GM23248 (cell line): Measurements from ENCODE around the gene ASCL5. TPM values are rescaled to one million over a fixed set of nuclear protein-coding genes. Genes with fewer than 3 reads are reported as not detected.

Source experiments
- DNase-seq: peaks from one replicate; pipeline ENCODE4 v3.0.0-alpha.2; 2015
- H2AFZ ChIP-seq: fragments of 200-600 bp; sonication (generic); 2 replicates; pipeline ENCODE4 v1.6.1; 2016; ENCODE audit warnings: antibody characterized with exemption
- H3F3A ChIP-seq: fragments of 200-600 bp; sonication (generic); 2 replicates; pipeline ENCODE4 v1.6.1; 2016; ENCODE audit warnings: mild to moderate bottlenecking, antibody characterized with exemption, mixed run types; ENCODE audit not compliant: insufficient read depth
- H3K27ac ChIP-seq: fragments of 200-600 bp; sonication (generic); 2 replicates; pipeline ENCODE4 v1.5.1; 2016; ENCODE audit warnings: mild to moderate bottlenecking
- H3K27me3 ChIP-seq: fragments of 200-600 bp; sonication (generic); replicated peaks from 2 replicates; pipeline ENCODE4 v1.6.1; 2016; ENCODE audit warnings: mild to moderate bottlenecking; ENCODE audit not compliant: insufficient read depth
- H3K36me3 ChIP-seq: fragments of 200-600 bp; sonication (generic); 2 replicates; pipeline ENCODE4 v1.6.1; 2016; ENCODE audit warnings: low read depth, mild to moderate bottlenecking
- H3K4me1 ChIP-seq: fragments of 200-600 bp; sonication (generic); 2 replicates; pipeline ENCODE4 v1.6.1; 2016; ENCODE audit warnings: mild to moderate bottlenecking; ENCODE audit not compliant: insufficient read depth
- H3K4me2 ChIP-seq: fragments of 200-600 bp; sonication (generic); one replicate; pipeline ENCODE4 v1.6.1; 2016; ENCODE audit warnings: mild to moderate bottlenecking; ENCODE audit not compliant: unreplicated experiment
- H3K4me3 ChIP-seq: fragments of 200-600 bp; sonication (generic); 2 replicates; pipeline ENCODE4 v1.5.1; 2016; ENCODE audit warnings: mild to moderate bottlenecking
- H3K79me2 ChIP-seq: fragments of 200-600 bp; sonication (generic); 2 replicates; pipeline ENCODE4 v1.6.1; 2016; ENCODE audit warnings: mild to moderate bottlenecking; ENCODE audit not compliant: insufficient read depth
- H3K9ac ChIP-seq: fragments of 200-600 bp; sonication (generic); 2 replicates; pipeline ENCODE4 v1.6.1; 2016; ENCODE audit warnings: mild to moderate bottlenecking
- H3K9me2 ChIP-seq: fragments of 200-600 bp; sonication (generic); 2 replicates; pipeline ENCODE4 v1.6.1; 2016; ENCODE audit warnings: mixed run types, mild to moderate bottlenecking, moderate library complexity; ENCODE audit not compliant: insufficient read depth
- H3K9me3 ChIP-seq: fragments of 200-600 bp; sonication (generic); one replicate; pipeline ENCODE4 v1.6.1; 2017; ENCODE audit warnings: low read depth
- H4K20me1 ChIP-seq: fragments of 200-600 bp; sonication (generic); 2 replicates; pipeline ENCODE4 v1.6.0; 2016; ENCODE audit not compliant: insufficient read depth
- EZH2 ChIP-seq: fragments of 200-600 bp; sonication (generic); IDR thresholded peaks from 2 replicates; pipeline ENCODE4 v1.6.1; 2018; ENCODE audit warnings: antibody characterized with exemption, mild to moderate bottlenecking; ENCODE audit not compliant: insufficient read depth, poor library complexity, severe bottlenecking
- EZH2phosphoT487 ChIP-seq: fragments of 200-600 bp; sonication (generic); IDR thresholded peaks from 2 replicates; pipeline ENCODE4 v1.6.1; 2018; ENCODE audit warnings: antibody characterized with exemption, moderate library complexity, mild to moderate bottlenecking, low read depth; ENCODE audit not compliant: insufficient read depth
- whole genome bisulfite sequencing, 2 experiments: methylation state at CpG; one replicate each; pipeline ENCODE4 v1.1.6; 2015 to 2017; ENCODE audit warnings: low lambda C conversion rate in 2 of 2, low coverage in 1 of 2; ENCODE audit errors: missing lambda C conversion rate in 2 of 2; 5-methylcytosine and 5-hydroxymethylcytosine counted together
- in situ Hi-C: fragments of 300-500 bp; cut with MboI; formaldehyde crosslinking; loops from 2 replicates; pipeline ENCODE4 v1.15.0; 2020
- polyA plus RNA-seq: library from polyadenylated mRNA; unstranded; fragments of >200 nt; fragmentation: Nextera tagmentation; extraction: Ambion mirVana; gene quantifications from 2 replicates; pipeline ENCODE4 v1.2.1, GENCODE V29; 2016
- total RNA-seq: library from RNA; depleted of rRNA; stranded (reverse); fragments of >200 nt; shearing (Covaris generic); gene quantifications from 2 replicates; pipeline ENCODE4 v1.2.3, GENCODE V29; 2014

ASCL5 gene
- total and polyA plus RNA-seq, 2 experiments from 2014 or later = not detected

DNA sequence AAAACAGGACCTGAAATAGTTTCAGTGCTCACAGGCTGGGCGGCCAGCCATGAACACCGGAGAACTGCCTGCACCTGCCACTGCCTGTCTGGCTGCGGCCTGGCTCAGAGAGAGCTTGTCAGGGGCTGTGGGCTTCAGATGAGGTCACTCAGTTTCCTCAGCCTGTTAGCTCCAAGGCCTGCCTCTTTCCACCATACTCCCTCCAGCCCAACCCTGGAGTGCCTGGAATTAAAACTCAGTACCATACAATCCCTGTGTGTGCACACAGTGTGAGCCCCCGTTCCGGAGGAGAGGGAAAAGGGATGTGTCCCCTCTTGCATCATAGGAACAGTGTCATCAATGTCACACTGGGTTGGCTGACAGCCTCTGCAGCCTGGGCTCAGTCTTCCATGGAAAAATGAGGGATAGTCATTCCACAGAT is 30.9 kb downstream of the ASCL5 start:
- Histone ChIP-seq H3K79me2 (no peaks in the 10 kb centered on the region), H3K4me2 (no peak overlapping the region), H3K36me3 (no peaks in the 10 kb centered on the region), H4K20me1 (no peaks in the 10 kb centered on the region), H2AFZ (no peak overlapping the region), H3K27ac (no peak overlapping the region), H3K9ac (no peak overlapping the region), H3F3A (no peaks in the 10 kb centered on the region), H3K4me3 (no peak overlapping the region), H3K4me1 (no peaks in the 10 kb centered on the region), H3K9me3 (no peaks in the 10 kb centered on the region), H3K9me2 (no peaks in the 10 kb centered on the region), H3K27me3 (peaks cover 49% of the 10 kb centered on the region)
- WGBS, 2 experiments = 53 to 58% methylated on average over 5 of the region's 5 CpGs
- DNase-seq = no peak
- in situ Hi-C loops = no loop called here
- TF ChIP-seq EZH2phosphoT487 (no peak), EZH2 (no peak)

DNA sequence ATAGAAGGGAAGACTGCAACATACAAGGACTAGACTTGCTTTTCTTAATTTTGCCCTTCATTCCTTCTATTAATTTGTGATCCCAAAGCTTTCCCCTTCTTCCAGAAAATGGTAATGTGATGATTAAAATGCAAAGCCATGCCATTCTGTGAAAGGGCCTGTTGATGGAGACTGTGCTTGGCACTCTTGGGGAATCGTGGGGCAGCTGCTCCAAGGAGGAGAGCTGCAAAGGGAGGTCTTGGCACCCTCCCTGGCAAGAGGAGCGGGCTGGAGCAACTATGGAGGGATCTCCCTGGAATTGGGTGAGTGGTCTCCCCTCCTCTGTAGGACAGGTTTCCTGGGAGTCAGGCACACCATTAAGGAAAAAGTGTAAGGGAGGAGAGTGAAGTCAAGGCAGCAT is 31.4 kb downstream of the ASCL5 start:
- Histone ChIP-seq H3K27ac (no peak overlapping the region), H3K4me2 (no peak overlapping the region), H2AFZ (no peak overlapping the region), H4K20me1 (no peaks in the 10 kb centered on the region), H3K9me2 (no peaks in the 10 kb centered on the region), H3K9me3 (no peaks in the 10 kb centered on the region), H3K36me3 (no peaks in the 10 kb centered on the region), H3K27me3 (peaks cover 47% of the 10 kb centered on the region), H3K9ac (no peak overlapping the region), H3K4me1 (no peaks in the 10 kb centered on the region), H3K79me2 (no peaks in the 10 kb centered on the region), H3K4me3 (no peak overlapping the region), H3F3A (no peaks in the 10 kb centered on the region)
- WGBS, 2 experiments = 67 to 68% methylated on average over 2 of the region's 2 CpGs
- DNase-seq = no peak
- in situ Hi-C loops = no loop called here
- no peak for TF ChIP-seq EZH2
- TF ChIP-seq EZH2phosphoT487 = no peak

DNA sequence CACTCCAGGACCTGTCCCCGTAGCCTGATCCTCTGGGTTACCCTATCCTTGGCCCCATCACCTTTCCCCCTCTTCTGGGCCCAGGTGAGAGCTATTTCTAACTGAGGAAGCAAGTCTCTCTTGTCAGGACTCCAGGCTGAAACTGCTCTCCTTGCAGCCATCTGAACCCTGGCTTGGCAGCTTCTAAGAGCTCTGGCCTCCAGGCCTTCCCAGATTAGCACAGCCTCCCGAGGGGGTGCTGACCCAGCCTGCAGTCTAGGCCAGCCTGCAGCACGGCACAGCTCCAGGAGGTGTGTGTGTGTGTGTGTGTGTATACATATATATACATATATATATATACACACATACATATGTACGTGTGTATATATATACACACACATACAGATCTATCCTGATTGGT is 32.2 kb downstream of the ASCL5 start:
- Histone ChIP-seq H3K27me3 (peaks cover 45% of the 10 kb centered on the region), H3K4me1 (no peaks in the 10 kb centered on the region), H3K9ac (no peak overlapping the region), H3K9me3 (no peaks in the 10 kb centered on the region), H3F3A (no peaks in the 10 kb centered on the region), H3K4me3 (no peak overlapping the region), H3K79me2 (no peaks in the 10 kb centered on the region), H4K20me1 (no peaks in the 10 kb centered on the region), H3K36me3 (no peaks in the 10 kb centered on the region), H3K9me2 (no peaks in the 10 kb centered on the region), H3K4me2 (no peak overlapping the region), H2AFZ (no peak overlapping the region), H3K27ac (no peak overlapping the region)
- TF ChIP-seq EZH2 = no peak
- no peak for TF ChIP-seq EZH2phosphoT487
- no peak for DNase-seq
- in situ Hi-C loops = no loop called here
- 36 to 40% methylated on average over 3 to 4 of the region's 4 CpGs for whole genome bisulfite sequencing, 2 experiments

DNA sequence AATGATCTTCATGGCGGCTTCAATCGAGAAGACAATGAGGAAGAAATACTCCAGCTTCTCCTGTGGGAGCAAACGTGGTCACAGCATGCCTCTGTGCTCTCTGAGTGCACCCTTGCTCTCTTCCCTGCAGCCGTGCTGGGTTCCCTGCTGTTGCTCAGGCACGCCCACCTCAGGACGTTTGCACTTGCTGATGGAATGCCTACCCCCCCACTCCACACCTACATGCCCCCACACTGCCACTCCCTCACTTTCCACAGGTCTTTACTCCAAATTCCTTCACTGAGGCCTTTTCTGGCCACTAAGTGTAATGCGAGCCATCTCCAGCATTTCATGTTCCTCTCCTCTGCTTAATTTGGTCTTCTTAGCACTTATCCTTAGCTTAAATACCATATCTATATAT is 33.0 kb downstream of the ASCL5 start:
- no peak overlapping the region for H3K4me3 ChIP-seq
- no peaks in the 10 kb centered on the region for H3K4me1 ChIP-seq
- H2AFZ ChIP-seq = no peak overlapping the region
- no peak for DNase-seq
- H3F3A ChIP-seq = no peaks in the 10 kb centered on the region
- in situ Hi-C loops = no loop called here
- no peak overlapping the region for H3K9ac ChIP-seq
- H3K27ac ChIP-seq = no peak overlapping the region
- H3K36me3 ChIP-seq = no peaks in the 10 kb centered on the region
- TF ChIP-seq EZH2phosphoT487 = no peak
- TF ChIP-seq EZH2 = no peak
- no peaks in the 10 kb centered on the region for H4K20me1 ChIP-seq
- H3K79me2 ChIP-seq = no peaks in the 10 kb centered on the region
- WGBS, 2 experiments = 54 to 59% methylated on average over 7 of the region's 7 CpGs
- H3K9me2 ChIP-seq = no peaks in the 10 kb centered on the region
- no peak overlapping the region for H3K4me2 ChIP-seq
- H3K27me3 ChIP-seq = peaks cover 37% of the 10 kb centered on the region
- no peaks in the 10 kb centered on the region for H3K9me3 ChIP-seq

DNA sequence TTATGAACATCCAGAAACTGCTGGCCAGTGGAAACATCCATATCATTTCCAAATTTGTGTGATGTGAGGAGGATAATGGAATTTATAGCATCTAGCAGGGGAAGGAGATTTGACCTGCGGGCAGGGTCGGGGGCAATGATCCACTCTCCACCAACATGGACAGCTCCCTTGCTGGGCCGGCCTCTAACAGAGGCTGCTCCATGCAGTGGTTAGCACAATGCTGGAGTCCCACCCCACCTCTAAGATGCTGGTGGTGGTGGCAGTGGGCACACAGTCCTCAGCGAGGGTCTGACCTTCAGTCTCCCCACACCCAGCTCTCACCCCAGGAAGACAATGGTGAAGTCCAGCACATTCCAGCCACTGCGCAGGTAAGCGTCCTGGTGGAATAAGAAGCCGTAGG is 33.4 kb downstream of the ASCL5 start:
- Histone ChIP-seq H3K4me2 (no peak overlapping the region), H3K27me3 (peaks cover 36% of the 10 kb centered on the region), H4K20me1 (no peaks in the 10 kb centered on the region), H3K4me1 (no peaks in the 10 kb centered on the region), H3K9me3 (no peaks in the 10 kb centered on the region), H3K9me2 (no peaks in the 10 kb centered on the region), H3K36me3 (no peaks in the 10 kb centered on the region), H3K79me2 (no peaks in the 10 kb centered on the region), H3K9ac (no peak overlapping the region), H3K27ac (no peak overlapping the region), H3F3A (no peaks in the 10 kb centered on the region), H3K4me3 (no peak overlapping the region), H2AFZ (no peak overlapping the region)
- no peak for DNase-seq
- in situ Hi-C loops = no loop called here
- TF ChIP-seq EZH2phosphoT487 (no peak), EZH2 (no peak)
- WGBS, 2 experiments = 72 to 85% methylated on average over 7 of the region's 7 CpGs
